ENCODE measurements around the gene RAB3A. TPM values are rescaled to one million over a fixed set of nuclear protein-coding genes. Genes with fewer than 3 reads are reported as not detected.
A peak's percentile ranks its signal among the peaks of the same experiment; 100 is the strongest.

Gene RAB3A
- total RNA-seq, 1 experiment from 2014 or later, result 10.6 TPM

DNA sequence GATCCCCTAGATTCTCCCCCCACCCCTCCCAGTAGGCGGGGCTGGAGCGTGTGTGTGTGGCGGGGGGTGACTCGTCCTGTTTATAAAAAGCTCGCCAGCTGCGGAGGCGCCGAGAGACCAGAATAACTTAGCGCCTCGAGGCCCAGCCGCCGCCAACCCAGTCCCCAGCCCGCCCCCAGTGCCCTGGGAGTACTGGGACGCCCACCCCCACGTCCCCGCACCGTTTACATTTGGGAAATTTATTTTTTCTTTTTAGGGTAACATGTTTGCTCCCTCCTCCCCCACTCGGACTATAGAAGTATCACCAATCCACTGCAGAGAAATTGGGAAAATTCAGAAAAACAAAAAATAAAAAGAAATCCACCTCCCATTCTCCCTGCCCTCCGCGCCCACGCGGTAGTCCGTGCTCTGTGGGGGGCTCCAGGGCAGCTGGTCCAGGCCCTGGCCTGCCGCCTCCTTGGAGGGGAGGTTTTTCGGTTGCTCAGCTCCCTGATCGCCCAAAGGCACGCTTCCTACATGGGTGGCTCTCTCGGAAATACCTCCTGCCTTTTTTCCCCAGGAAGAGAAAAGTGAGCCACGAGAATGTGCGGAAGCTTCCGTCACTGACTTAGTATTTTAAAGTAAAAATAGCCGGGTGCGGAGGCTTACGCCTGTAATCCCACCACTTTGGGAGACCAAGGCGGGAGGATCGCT lies 1.5 kb upstream of the RAB3A start:
- DNase-seq (ENCODE audit: low read depth, low spot score) (no peak), ATAC-seq (no peak)
- ChIA-PET POLR2A (interaction anchor here (1.1 to 2.8 kb wide), 6 partner anchors 13 to 75 kb away, joined by 3 to 23 read pairs (median 6); partner anchors contain the start of genes JUND and MPV17L2), CTCF (interaction anchor here (0.6 to 5.9 kb wide), 6 partner anchors 9 to 123 kb away, joined by 3 to 106 read pairs (median 6); partner anchors contain the start of gene MPV17L2), RAD21 (ENCODE audit: low non-redundant PET in 1 of 2, low total read pairs in 2 of 2, uncharacterized antibody in 2 of 2, unreplicated experiment in 2 of 2) (interaction anchor here in 1 of 2 experiments (1.0 kb wide), 1 partner anchor 19 kb away, joined by 3 read pairs; no protein-coding TSS in a partner anchor)
- H3K9me3 ChIP-seq (ENCODE audit: control insufficient read depth in 1 of 2, insufficient read depth in 1 of 2, low read depth in 1 of 2, low read length in 2 of 2), result no peaks in the 10 kb centered on the region
- peaks cover 16% of the 10 kb centered on the region; the same call in 1 of the 2 replicates for H3K79me2 ChIP-seq (ENCODE audit: insufficient read depth, low read length)
- peak overlapping the region; percentile 69 to 92 for H3K4me3 ChIP-seq (replicated peaks in 1 of 2; ENCODE audit: low read depth in 1 of 2, low read length in 2 of 2)
- no peaks in the 10 kb centered on the region for H3K9me2 ChIP-seq (ENCODE audit: insufficient read depth)
- peak overlapping the region; percentile 88 for H3K4me2 ChIP-seq (ENCODE audit: low read length)
- H3K27ac ChIP-seq (ENCODE audit: low read depth, low read length), result peak overlapping the region; percentile 90
- H3K27me3 ChIP-seq (ENCODE audit: insufficient read depth, low read length), result no peaks in the 10 kb centered on the region
- peaks cover 3 to 7% of the 10 kb centered on the region in 2 experiments; a peak in 3 of 4 replicates for H3K36me3 ChIP-seq (ENCODE audit: control insufficient read depth in 1 of 2, insufficient read depth in 2 of 2, low read length in 2 of 2)
- H3K4me1 ChIP-seq (ENCODE audit: control insufficient read depth in 1 of 2, insufficient read depth in 2 of 2, low read length in 2 of 2), result peaks cover 13 to 32% of the 10 kb centered on the region in 2 experiments
- no peaks in the 10 kb centered on the region for H4K20me1 ChIP-seq (ENCODE audit: insufficient read depth)
- TF ChIP-seq SP1 (IDR thresholded peaks at IDR 0.05; ENCODE audit: low read depth) (no peak), TCF7L2 (IDR thresholded peaks at IDR 0.05; ENCODE audit: borderline replicate concordance, extremely low read depth, insufficient read depth, insufficient read length) (no peak), POLR2A (IDR thresholded peaks at IDR 0.05; ENCODE audit: borderline replicate concordance, extremely low read depth, insufficient read depth, insufficient read length) (no peak), ZNF274 (IDR thresholded peaks at IDR 0.05; ENCODE audit: low read depth, low read length) (no peak), YY1 (IDR thresholded peaks at IDR 0.05; ENCODE audit: extremely low read depth, insufficient replicate concordance, low read depth, low read length) (peak; percentile 25), POLR2AphosphoS5 (IDR thresholded peaks at IDR 0.05; ENCODE audit: low read depth, low read length) (0 out of 2 replicates have a peak, but pooled peaks have one; percentile 44), JUND (IDR thresholded peaks at IDR 0.05) (no peak)
- BruUV-seq (replicated peaks), result no TSS peak
- peak overlapping the region; percentile 56 for H2AFZ ChIP-seq (ENCODE audit: low read depth, low read length, poor library complexity, severe bottlenecking)
- intact Hi-C loops (cut with micrococcal nuclease), result loop anchor here (10.0 kb wide), 1 partner anchor 119 kb away; the partner anchor contains the start of gene LSM4
- H3K9ac ChIP-seq (ENCODE audit: low read length), result peak overlapping the region; percentile 81
